Calu3 (cell line): ENCODE measurements around the gene AGO3. TPM values are rescaled to one million over a fixed set of nuclear protein-coding genes. Genes with fewer than 3 reads are reported as not detected.

Source experiments
- BruUV-seq: library from RNA; stranded (reverse); fragments of 400-500 nt; replicated peaks from 2 replicates; lab custom pipeline; 2021; lab: Mats Ljungman, UMichigan
- CTCF ChIA-PET: fragments of 300-600 bp; sonication (Branson Sonifier 250); formaldehyde crosslinking; loops from one replicate; lab custom pipeline; 2022; ENCODE audit warnings: antibody characterized with exemption; lab: Charles Lee
- DNase-seq: peaks from one replicate; pipeline ENCODE4 v3.0.0; 2022
- H3K27ac Mint-ChIP-seq: one replicate; pipeline ENCODE4 v1.8.0; 2022; ENCODE audit warnings: mixed read lengths; ENCODE audit not compliant: unreplicated experiment
- H3K27me3 Mint-ChIP-seq: one replicate; pipeline ENCODE4 v1.8.0; 2022; ENCODE audit warnings: mixed read lengths; ENCODE audit not compliant: unreplicated experiment
- H3K36me3 Mint-ChIP-seq: one replicate; pipeline ENCODE4 v1.8.0; 2022; ENCODE audit warnings: mild to moderate bottlenecking, moderate library complexity, mixed read lengths; ENCODE audit not compliant: insufficient read depth, unreplicated experiment
- H3K4me1 Mint-ChIP-seq: one replicate; pipeline ENCODE4 v1.8.0; 2022; ENCODE audit warnings: mild to moderate bottlenecking, low read depth, mixed read lengths; ENCODE audit not compliant: unreplicated experiment
- H3K4me3 Mint-ChIP-seq: one replicate; pipeline ENCODE4 v1.8.0; 2022; ENCODE audit warnings: mild to moderate bottlenecking, low read depth, moderate library complexity, mixed read lengths; ENCODE audit not compliant: unreplicated experiment
- H3K9me3 Mint-ChIP-seq: one replicate; pipeline ENCODE4 v1.8.0; 2022; ENCODE audit warnings: low read depth, mixed read lengths; ENCODE audit not compliant: unreplicated experiment
- CTCF ChIP-seq: fragments of 200-600 bp; IDR thresholded peaks from one replicate; pipeline ENCODE4 v1.8.0; 2022; ENCODE audit warnings: antibody characterized with exemption; ENCODE audit not compliant: unreplicated experiment
- intact Hi-C: fragments of 100-400 bp; cut with micrococcal nuclease; formaldehyde crosslinking; loops from one replicate; pipeline ENCODE4 v1.10.0; 2022; ENCODE audit not compliant: unreplicated experiment
- total RNA-seq: library from RNA; stranded (reverse); gene quantifications from 2 replicates; pipeline ENCODE4 v1.2.3, GENCODE V29; 2022

Gene AGO3
- total RNA-seq, 1 experiment from 2014 or later = 28.5 TPM

DNA sequence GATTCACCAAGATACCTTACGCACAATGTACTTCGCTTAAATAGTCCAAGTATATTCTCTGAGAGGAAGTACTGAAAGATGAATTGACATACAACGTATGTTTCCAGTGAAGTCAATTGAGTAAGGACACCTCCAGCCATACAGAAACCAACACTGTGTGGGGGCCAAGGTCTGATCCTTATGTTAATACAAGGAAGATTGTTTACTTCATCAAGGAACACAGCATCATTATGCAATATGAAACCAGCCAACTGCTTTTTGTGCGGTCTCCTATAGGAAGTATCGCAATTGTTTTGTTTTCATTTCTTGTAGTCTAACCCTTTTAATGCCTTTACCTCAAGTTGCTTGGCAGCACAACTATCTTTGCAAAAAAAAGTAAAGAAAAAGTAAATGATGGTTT is 124.8 kb downstream of the AGO3 start:
- H3K36me3 Mint-ChIP-seq = peaks cover 9% of the 10 kb centered on the region
- CTCF ChIA-PET = no interaction called here
- intact Hi-C loops = no loop called here
- DNase-seq = no peak
- H3K9me3 Mint-ChIP-seq = no peaks in the 10 kb centered on the region
- H3K4me3 Mint-ChIP-seq = no peak overlapping the region
- H3K27me3 Mint-ChIP-seq = no peaks in the 10 kb centered on the region
- BruUV-seq = no TSS peak
- no peak for TF ChIP-seq CTCF
- no peak overlapping the region for H3K27ac Mint-ChIP-seq
- H3K4me1 Mint-ChIP-seq = no peaks in the 10 kb centered on the region

- no peak overlapping the region for H3K27ac Mint-ChIP-seq
Measured at GRCh38 chr1:36062315-36062714, 131.4 kb downstream of the AGO3 start.

GRCh38 chr1:36067871-36068270 is 137.0 kb downstream of the AGO3 start:
- no peaks in the 10 kb centered on the region for H3K27me3 Mint-ChIP-seq
- CTCF ChIA-PET = interaction anchor here (1.1 kb wide), 1 partner anchor 10 kb away, joined by 5 read pairs; no protein-coding TSS in a partner anchor
- no peaks in the 10 kb centered on the region for H3K4me1 Mint-ChIP-seq
- H3K36me3 Mint-ChIP-seq = no peaks in the 10 kb centered on the region
- no TSS peak for BruUV-seq
- no peak for DNase-seq
- intact Hi-C loops = no loop called here
- TF ChIP-seq CTCF = no peak
- no peak overlapping the region for H3K27ac Mint-ChIP-seq
- H3K4me3 Mint-ChIP-seq = no peak overlapping the region
- H3K9me3 Mint-ChIP-seq = no peaks in the 10 kb centered on the region

More at GRCh38 chr1:36062315-36062714, 131.4 kb downstream of the AGO3 start:
- DNase-seq = no peak
- no TSS peak for BruUV-seq
- Mint-ChIP-seq H3K4me1 (no peaks in the 10 kb centered on the region), H3K9me3 (no peaks in the 10 kb centered on the region), H3K36me3 (no peaks in the 10 kb centered on the region), H3K4me3 (no peak overlapping the region), H3K27me3 (no peaks in the 10 kb centered on the region)
- TF ChIP-seq CTCF = no peak
- CTCF ChIA-PET = interaction anchor here (0.7 kb wide), 1 partner anchor 172 kb away, joined by 3 read pairs; no protein-coding TSS in a partner anchor
- intact Hi-C loops = no loop called here

- no peak overlapping the region for H3K27ac Mint-ChIP-seq
- no peaks in the 10 kb centered on the region for H3K9me3 Mint-ChIP-seq
- intact Hi-C loops = no loop called here
- TF ChIP-seq CTCF = no peak
- H3K4me3 Mint-ChIP-seq = no peak overlapping the region
- CTCF ChIA-PET = no interaction called here
- no peak for DNase-seq
- H3K36me3 Mint-ChIP-seq = no peaks in the 10 kb centered on the region
- H3K27me3 Mint-ChIP-seq = no peaks in the 10 kb centered on the region
- BruUV-seq = no TSS peak
- H3K4me1 Mint-ChIP-seq = no peaks in the 10 kb centered on the region
Measured at GRCh38 chr1:36068866-36069265, 138.0 kb downstream of the AGO3 start.
